GM21737 (cell line): Measurements from ENCODE around the gene CC2D2B.
A peak's percentile ranks its signal among the peaks of the same experiment; 100 is the strongest.
"Not testable (repeated sequence)": the region's sequence is repeated elsewhere in the genome, so short reads cannot be mapped to it uniquely, and the experiment has no call there.

Source experiments
- ATAC-seq: cut with Tn5 transposase; IDR thresholded peaks from one replicate; pipeline ENCODE4 v1.9.1; 2021; ENCODE audit warnings: mild to moderate bottlenecking, moderate library complexity; ENCODE audit not compliant: unreplicated experiment

Gene CC2D2B

GRCh38 chr10:96017191-96017687 lies 109.5 kb downstream of the CC2D2B start:
- ATAC-seq = no peak

GRCh38 chr10:96021332-96021731 lies 113.6 kb downstream of the CC2D2B start:
- ATAC-seq = no peak

GRCh38 chr10:96022739-96023138 lies 115.0 kb downstream of the CC2D2B start:
- no peak for ATAC-seq

- ATAC-seq = no peak
These were observed 115.4 kb downstream of the CC2D2B start for GRCh38 chr10:96023168-96023567.

- ATAC-seq = no peak
These were observed 117.8 kb downstream of the CC2D2B start for GRCh38 chr10:96025566-96025965.

- no peak for ATAC-seq
These were observed 126.8 kb downstream of the CC2D2B start for GRCh38 chr10:96034625-96035024.

GRCh38 chr10:96038476-96039387 lies 131.0 kb downstream of the CC2D2B start:
- ATAC-seq = no peak

GRCh38 chr10:96041146-96041545 lies 133.4 kb downstream of the CC2D2B start:
- no peak for ATAC-seq

GRCh38 chr10:96043033-96043892 lies 135.5 kb downstream of the CC2D2B start, which contains the start of gene CCNJ:
CCNJ (plus strand) TSS chr10:96043583; CDS start chr10:96044394, 811 bp downstream.
- ATAC-seq = peak; percentile 87

GRCh38 chr10:96043893-96044715 lies 136.3 kb downstream of the CC2D2B start:
- ATAC-seq = peak; percentile 27

- no peak for ATAC-seq
These were observed 137.0 kb downstream of the CC2D2B start for GRCh38 chr10:96044736-96045135.

GRCh38 chr10:96046546-96046945 lies 138.8 kb downstream of the CC2D2B start:
- ATAC-seq = no peak

GRCh38 chr10:96047004-96047649 lies 139.4 kb downstream of the CC2D2B start:
- no peak for ATAC-seq

GRCh38 chr10:96047925-96048324 lies 140.2 kb downstream of the CC2D2B start:
- ATAC-seq = not testable (repeated sequence)

GRCh38 chr10:96049340-96049739 lies 141.6 kb downstream of the CC2D2B start:
- no peak for ATAC-seq

- ATAC-seq = no peak
These were observed 146.2 kb downstream of the CC2D2B start for GRCh38 chr10:96053985-96054384.

GRCh38 chr10:96056787-96057186 lies 149.0 kb downstream of the CC2D2B start:
- ATAC-seq = no peak

GRCh38 chr10:96061232-96061631 lies 153.5 kb downstream of the CC2D2B start:
- no peak for ATAC-seq

GRCh38 chr10:96072674-96073073 lies 164.9 kb downstream of the CC2D2B start:
- no peak for ATAC-seq

GRCh38 chr10:96073722-96074121 lies 165.9 kb downstream of the CC2D2B start:
- ATAC-seq = no peak
